GM21360 (cell line): ENCODE results near the gene RIMBP2.

Source experiments
- ATAC-seq: cut with Tn5 transposase; IDR thresholded peaks from one replicate; pipeline ENCODE4 v1.9.1; 2021; ENCODE audit warnings: mild to moderate bottlenecking, moderate library complexity; ENCODE audit not compliant: unreplicated experiment

The RIMBP2 gene

DNA sequence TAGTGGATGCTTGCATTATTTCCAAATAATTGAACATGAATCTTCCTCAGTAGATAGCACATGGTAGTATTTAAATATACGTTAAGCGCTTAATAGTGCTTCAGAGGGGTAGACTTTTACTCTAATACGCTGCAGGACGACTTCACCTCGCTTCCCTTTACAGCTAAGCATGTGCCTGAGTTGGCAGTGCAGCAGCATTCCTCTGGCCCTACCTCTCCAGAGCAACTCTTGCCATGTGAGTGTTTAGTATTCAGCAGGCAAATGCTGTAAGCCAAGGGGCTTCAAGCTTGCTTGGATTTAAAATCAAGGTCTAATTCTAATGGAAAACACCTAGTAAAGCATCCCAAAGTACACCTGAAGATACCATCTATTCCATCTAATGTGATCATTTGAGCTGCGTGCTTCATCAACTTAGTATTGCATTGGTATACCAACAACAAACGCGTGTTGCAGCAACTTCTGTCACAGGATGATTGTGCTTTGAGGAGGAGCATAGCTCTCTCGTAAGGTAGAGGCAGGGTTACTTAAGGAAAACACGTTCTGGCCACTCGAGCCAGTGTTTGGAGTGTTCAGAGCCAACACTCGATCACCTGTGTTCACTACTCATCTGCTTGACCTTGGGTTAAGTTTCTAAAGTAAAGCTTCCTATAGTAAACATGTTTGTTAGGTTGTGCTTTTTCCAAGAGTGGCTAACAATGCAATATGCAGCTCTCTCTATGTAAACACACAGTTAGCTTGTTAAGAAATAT, 317.8 kb downstream of the RIMBP2 start:
- ATAC-seq, result no peak

DNA sequence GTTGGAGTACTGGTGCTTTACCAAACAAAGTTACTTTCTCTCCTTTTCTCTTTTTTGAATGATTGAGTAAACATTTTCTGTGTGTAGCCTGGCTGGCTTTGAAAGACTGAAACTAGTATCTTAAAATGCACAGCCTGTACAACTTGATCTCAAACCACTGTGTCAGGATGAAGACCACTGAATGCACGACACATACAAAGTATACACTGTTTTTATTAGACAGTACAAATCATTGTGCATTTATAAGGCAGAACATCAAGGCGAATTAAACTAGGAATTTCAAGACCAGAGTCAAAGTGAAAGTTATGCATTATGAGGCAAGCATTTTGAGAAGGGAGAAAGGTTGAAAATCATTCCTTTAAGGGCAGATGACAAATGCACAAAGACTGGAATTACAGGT, 319.4 kb downstream of the RIMBP2 start:
- no peak for ATAC-seq

GRCh38 chr12:130394906-130395305, 321.2 kb downstream of the RIMBP2 start:
- ATAC-seq, result no peak

DNA sequence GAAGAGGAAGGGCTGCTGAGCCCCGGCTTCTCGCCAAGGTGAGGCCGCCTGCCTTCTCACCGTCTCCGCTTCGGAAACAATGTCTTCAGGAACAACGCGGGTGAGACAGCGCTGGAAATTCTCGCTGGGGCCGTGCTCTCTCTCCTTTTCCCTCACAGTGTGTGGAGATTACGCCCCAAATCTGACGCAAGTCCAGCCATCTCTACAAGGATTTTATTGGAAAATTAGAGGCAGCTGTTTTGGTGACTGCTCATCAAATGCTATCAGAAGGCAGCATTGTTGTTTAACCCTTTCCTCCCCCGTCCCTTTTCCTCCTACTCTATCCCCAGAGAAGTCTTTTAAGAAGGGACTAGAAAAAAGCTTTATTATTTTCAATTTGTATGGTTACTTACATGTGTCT, 324.9 kb downstream of the RIMBP2 start:
- no peak for ATAC-seq

DNA sequence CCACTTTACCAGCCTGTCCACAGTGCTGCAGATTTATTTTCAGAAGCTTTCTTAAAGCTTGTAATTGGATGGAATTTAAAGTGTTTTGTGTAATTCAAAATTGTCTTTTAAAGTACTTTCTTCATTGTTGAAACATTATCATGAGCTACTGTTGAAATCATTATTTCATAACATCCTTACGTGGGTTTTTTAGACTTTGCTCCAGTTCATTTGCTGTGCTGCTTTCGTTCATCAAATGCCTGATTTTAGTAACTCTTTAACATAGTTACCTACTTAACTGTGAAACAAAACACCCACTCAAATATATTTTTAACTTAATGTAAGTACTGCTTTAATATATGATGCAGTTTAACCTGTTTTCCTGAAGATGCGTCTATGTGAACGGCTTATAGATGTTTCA, 330.9 kb downstream of the RIMBP2 start:
- ATAC-seq, result no peak

- ATAC-seq, result no peak
Measured at GRCh38 chr12:130384234-130384633, 331.9 kb downstream of the RIMBP2 start.

DNA sequence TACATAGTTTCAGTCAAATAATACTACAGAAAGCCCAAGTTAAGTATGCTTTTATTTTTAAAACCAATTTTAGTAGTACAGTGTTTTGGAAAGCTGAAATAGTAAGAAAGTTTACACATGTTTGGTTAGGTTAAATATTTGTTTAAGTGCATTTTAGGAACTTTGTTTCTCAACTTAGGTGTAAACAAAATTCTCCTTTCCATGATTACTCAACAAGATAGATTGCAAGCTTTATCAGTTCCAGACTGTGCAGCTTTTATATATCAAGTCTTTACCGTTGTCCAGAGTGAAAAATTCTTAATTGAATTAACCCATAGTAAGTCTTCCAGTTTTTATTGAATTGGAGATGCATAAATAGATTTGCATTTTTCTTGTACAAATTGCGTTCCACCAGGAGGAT, 333.3 kb downstream of the RIMBP2 start:
- no peak for ATAC-seq

- no peak for ATAC-seq
Measured at GRCh38 chr12:130375296-130376287, 340.5 kb downstream of the RIMBP2 start.

- no peak for ATAC-seq
Measured at GRCh38 chr12:130374083-130374482, 342.0 kb downstream of the RIMBP2 start.

- ATAC-seq, result no peak
Measured at GRCh38 chr12:130372936-130373335, 343.2 kb downstream of the RIMBP2 start.

- ATAC-seq, result no peak
Measured at GRCh38 chr12:130371296-130371695, 344.8 kb downstream of the RIMBP2 start.

- no peak for ATAC-seq
Measured at GRCh38 chr12:130369816-130370215, 346.3 kb downstream of the RIMBP2 start.

DNA sequence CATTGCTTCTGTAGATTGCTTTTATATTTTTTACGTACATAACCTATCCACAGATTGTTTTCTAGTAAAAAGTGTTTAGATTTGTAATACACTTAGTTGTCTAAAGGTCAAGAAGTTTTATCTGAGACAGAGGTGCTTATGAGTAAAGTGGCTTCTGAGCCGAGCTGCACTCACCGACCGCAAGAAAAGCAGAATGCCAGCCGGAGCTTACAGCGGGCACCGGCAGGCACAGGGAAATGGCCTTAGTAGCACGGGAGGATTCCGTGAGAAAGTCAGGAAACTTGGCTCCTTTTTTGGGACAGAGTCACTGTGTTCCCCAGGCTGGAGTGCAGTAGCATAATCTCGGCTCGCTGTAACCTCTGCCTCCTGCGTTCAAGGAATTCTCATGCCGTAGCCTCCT, 348.6 kb downstream of the RIMBP2 start:
- no peak for ATAC-seq

GRCh38 chr12:130367003-130367402, 349.1 kb downstream of the RIMBP2 start:
- no peak for ATAC-seq

- ATAC-seq, result no peak
Measured at GRCh38 chr12:130366159-130366558, 349.9 kb downstream of the RIMBP2 start.

GRCh38 chr12:130364578-130364977, 351.5 kb downstream of the RIMBP2 start:
- no peak for ATAC-seq

DNA sequence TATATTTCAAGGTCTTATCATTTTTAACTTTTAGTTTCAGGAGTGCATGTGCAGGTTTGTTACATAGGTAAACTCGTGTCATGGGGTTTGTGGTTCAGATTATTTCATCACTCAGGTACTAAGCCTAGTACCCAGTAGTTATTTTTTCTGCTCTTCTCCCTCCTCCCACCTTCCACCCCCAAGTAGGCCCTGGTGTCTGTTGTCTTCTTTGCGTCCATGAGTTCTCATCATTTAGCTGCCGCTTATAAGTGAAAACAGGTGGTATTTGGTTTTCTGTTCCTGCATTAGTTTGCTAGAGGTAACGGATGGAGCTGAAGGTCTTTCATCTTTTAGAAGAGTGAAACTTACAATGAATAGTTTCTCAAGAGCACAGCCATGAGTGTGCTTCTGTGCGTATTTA, 354.0 kb downstream of the RIMBP2 start:
- no peak for ATAC-seq

GRCh38 chr12:130357729-130358330, 358.3 kb downstream of the RIMBP2 start:
- ATAC-seq, result no peak

DNA sequence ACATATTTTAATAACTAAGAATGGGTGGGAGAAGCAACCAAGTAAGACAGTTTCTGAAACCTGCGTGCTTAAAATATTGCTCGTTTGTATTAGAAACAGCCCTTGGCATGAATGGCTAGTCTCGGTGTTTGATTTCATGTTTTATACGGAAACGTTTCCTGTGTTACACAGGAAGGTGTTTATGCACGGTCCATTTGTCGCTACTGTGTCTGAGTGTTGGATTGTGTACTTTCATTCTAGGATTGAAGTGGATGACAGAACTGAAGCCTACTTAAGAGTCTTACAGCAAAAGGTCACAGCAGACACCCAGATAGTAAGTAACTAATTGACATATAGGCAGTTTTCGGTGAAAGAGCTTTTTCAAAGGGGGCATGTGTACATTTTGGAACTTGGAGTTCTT, 358.9 kb downstream of the RIMBP2 start:
- no peak for ATAC-seq

DNA sequence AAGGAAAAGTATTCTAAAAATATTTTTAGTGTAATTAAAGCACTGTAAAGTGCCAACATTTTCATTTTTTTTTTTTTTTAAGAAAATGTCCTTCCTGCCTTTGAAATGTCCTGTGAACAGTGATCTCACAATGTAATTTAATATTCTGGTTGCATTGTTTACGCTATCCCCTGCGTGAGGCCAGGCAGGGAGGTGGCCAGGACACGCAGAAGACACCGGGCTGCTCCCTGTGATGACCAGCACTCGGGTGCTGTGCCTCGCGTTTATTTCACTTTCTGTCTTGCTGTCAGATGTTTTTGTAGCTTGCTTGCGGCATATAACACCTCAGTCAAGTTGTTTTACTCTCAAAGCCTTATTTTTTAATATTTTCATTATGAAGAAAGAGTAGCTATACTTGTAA, 359.9 kb downstream of the RIMBP2 start:
- ATAC-seq, result no peak

DNA sequence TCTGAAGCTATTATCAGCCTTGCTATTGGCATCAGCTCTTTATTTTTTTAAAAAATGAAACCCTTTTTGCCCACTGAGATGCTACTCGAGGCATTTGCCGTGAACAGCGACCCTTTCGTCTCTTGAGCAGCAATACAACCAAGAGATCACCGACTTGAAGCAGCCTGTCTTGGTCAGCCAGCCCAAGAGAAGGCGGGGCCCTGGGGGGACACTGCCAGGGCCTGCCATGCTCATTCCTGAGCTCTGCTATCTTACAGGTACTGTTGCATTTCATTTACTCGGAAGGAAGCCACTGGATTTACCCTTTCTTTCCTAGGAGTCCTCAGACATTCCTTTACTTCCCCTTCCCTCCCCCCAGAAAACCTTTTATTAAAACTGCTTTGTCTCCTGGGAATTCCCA, 361.7 kb downstream of the RIMBP2 start:
- ATAC-seq, result no peak

GRCh38 chr12:130353081-130353480, 363.0 kb downstream of the RIMBP2 start:
- ATAC-seq, result no peak
